ENCODE measurements around the gene PRR22.
"Not testable (repeated sequence)": the region's sequence is repeated elsewhere in the genome, so short reads cannot be mapped to it uniquely, and the experiment has no call there.

DNA sequence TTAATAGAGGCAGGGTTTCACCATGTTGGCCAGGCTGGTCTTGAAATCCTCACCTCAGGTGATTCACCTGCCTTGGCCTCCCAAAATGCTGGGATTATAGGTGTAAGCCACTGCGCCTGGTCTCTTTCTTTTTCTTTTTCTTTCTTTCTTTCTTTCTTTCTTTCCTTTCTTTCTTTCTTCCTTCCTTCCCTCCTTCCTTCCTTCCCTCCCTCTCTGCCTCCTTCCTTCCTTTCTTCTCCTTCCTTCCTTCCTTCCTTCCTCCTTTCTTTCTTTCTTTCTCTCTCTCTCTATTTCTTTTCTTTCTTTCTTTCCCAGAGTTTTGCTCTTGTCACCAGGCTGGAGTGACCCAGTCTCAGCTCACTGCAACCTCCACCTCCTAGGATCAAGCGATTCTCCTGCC is 51.4 kb downstream of the PRR22 start:
- not testable (repeated sequence) for TF ChIP-seq POLR2A (IDR thresholded peaks at IDR 0.05; ENCODE audit: low read length); GATA1 (IDR thresholded peaks at IDR 0.05; ENCODE audit: low read depth, low read length)
